Hematopoietic multipotent progenitor cell treated with erythropoietin and hydrocortisone succinate and interleukin-3 and kit ligand, for 8 days (in vitro differentiated cells): ENCODE data around the gene LAMTOR3.

ENCODE experiments used
- DNase-seq: peaks from one replicate; pipeline ENCODE4 v3.0.0-alpha.2; 2015

LAMTOR3 gene

GRCh38 chr4:99894161-99894997, at the start of gene LAMTOR3:
TSS of gene LAMTOR3 (minus strand) at chr4:99894427. CDS start at chr4:99893963, 464 bp downstream.
- peak; percentile 93 for DNase-seq

- DNase-seq = no peak
Observed at GRCh38 chr4:99938243-99938753, 44.1 kb upstream of the LAMTOR3 start.

GRCh38 chr4:99934891-99935290, 40.7 kb upstream of the LAMTOR3 start:
- no peak for DNase-seq

GRCh38 chr4:99927566-99927965, 33.3 kb upstream of the LAMTOR3 start:
- no peak for DNase-seq

- DNase-seq = no peak
Observed at GRCh38 chr4:99921174-99921573, 26.9 kb upstream of the LAMTOR3 start.

- DNase-seq = no peak
Observed at GRCh38 chr4:99918656-99919055, 24.4 kb upstream of the LAMTOR3 start.

GRCh38 chr4:99917575-99917974, 23.3 kb upstream of the LAMTOR3 start:
- no peak for DNase-seq

- DNase-seq = no peak
Observed at GRCh38 chr4:99915449-99915848, 21.2 kb upstream of the LAMTOR3 start.

GRCh38 chr4:99894998-99895397, 771 bp upstream of the LAMTOR3 start:
- no peak for DNase-seq

GRCh38 chr4:99893839-99894160, 427 bp downstream of the LAMTOR3 start:
- DNase-seq = peak; percentile 10

- DNase-seq = no peak
Observed at GRCh38 chr4:99893029-99893428, 1.2 kb downstream of the LAMTOR3 start.

GRCh38 chr4:99891351-99891750, 2.9 kb downstream of the LAMTOR3 start:
- DNase-seq = peak; percentile 56

GRCh38 chr4:99887837-99888236, 6.4 kb downstream of the LAMTOR3 start:
- no peak for DNase-seq

GRCh38 chr4:99886146-99886545, 8.1 kb downstream of the LAMTOR3 start:
- no peak for DNase-seq

GRCh38 chr4:99885687-99886086, 8.5 kb downstream of the LAMTOR3 start:
- no peak for DNase-seq

GRCh38 chr4:99885063-99885664, 9.1 kb downstream of the LAMTOR3 start:
- peak; percentile 61 for DNase-seq

- no peak for DNase-seq
Observed at GRCh38 chr4:99879458-99879857, 14.8 kb downstream of the LAMTOR3 start.

- no peak for DNase-seq
Observed at GRCh38 chr4:99878604-99879003, 15.6 kb downstream of the LAMTOR3 start.

- no peak for DNase-seq
Observed at GRCh38 chr4:99876946-99877345, 17.3 kb downstream of the LAMTOR3 start.

- DNase-seq = no peak
Observed at GRCh38 chr4:99875071-99875470, 19.2 kb downstream of the LAMTOR3 start.

- DNase-seq = no peak
Observed at GRCh38 chr4:99872570-99872969, 21.7 kb downstream of the LAMTOR3 start.

GRCh38 chr4:99868126-99868596, 26.1 kb downstream of the LAMTOR3 start:
- DNase-seq = no peak

GRCh38 chr4:99863804-99864203, 30.4 kb downstream of the LAMTOR3 start:
- no peak for DNase-seq
